A549 (cell line): Measurements from ENCODE around the gene GKN1.

Source experiments
- CHD2 ChIP-seq: fragments of 150-350 bp; IDR thresholded peaks from 2 replicates; pipeline ENCODE4 v1.6.1; 2014; ENCODE audit warnings: low read length; ENCODE audit not compliant: partially characterized antibody
- EHMT2 ChIP-seq: fragments of 200-600 bp; sonication (generic); IDR thresholded peaks from 2 replicates; pipeline ENCODE4 v1.6.1; 2016; ENCODE audit warnings: antibody characterized with exemption, low read depth, mild to moderate bottlenecking, moderate library complexity
- KDM1A ChIP-seq: fragments of 200-600 bp; sonication (generic); IDR thresholded peaks from 2 replicates; pipeline ENCODE4 v1.6.1; 2016; ENCODE audit warnings: low read depth, mild to moderate bottlenecking
- ZSCAN20 ChIP-seq: fragments of 250-450 bp; sonication (Bioruptor Pico); IDR thresholded peaks from 2 replicates; pipeline ENCODE4 v1.8.0; 2022; ENCODE audit warnings: mild to moderate bottlenecking, moderate library complexity
- TF ChIP-seq, protein P1 (sequence below): fragments of >200 bp; sonication (Bioruptor Twin); formaldehyde crosslinking; IDR thresholded peaks from 3 replicates; pipeline ENCODE4 v1.5.1; 2016
- TF ChIP-seq, protein P2 (sequence below): fragments of 250-450 bp; sonication (Bioruptor Pico); IDR thresholded peaks from 2 replicates; pipeline ENCODE4 v1.5.0; 2021; ENCODE audit warnings: mild to moderate bottlenecking, moderate library complexity, borderline replicate concordance

DNA sequence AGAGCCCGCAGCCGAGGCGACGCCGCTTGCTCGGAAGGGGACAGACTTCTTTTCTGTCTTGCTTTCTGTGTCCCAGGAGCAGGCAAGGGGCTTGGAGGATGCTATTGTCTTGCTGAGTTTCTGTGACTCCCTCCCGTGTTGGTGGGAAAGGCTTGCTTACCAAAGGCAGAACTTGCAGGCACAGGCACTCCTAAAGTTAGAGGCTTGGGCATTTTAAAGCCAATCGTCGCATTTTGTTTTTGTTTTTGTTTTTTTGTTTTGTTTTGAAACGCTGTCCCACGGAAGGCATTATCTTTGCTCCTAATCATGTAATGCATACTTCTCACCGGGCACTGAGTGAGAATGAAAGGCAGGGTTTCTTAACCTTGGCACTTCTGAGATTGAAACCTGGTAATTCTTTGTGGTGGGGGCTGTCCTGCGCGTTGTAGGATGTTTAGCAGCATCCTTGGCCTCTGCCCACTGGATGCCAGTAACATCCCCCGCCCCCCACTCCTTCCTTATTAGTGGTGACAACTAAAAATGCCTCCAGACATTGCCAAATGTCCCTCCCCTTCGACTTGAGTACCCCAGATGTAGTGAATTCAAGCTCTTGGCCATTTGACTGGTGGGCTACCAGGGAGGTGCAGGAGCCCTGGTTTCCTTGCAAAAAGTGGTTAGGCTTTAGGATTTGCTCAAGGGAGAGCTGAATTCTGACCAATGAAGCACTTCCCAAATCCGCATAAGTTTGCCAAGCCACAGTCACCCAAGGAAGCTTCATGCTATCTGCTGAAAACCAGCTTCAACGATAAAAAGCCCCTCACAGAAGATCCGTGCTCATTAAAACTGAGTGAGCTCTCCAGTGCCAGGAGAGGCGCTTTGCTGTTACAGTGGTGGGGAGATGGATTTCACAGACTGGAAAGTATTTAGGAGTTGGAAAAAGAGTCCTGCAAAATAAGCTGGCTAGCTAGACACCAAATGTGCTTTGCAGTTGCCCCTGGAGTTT, 39.7 kb downstream of the GKN1 start:
- no peak for TF ChIP-seq KDM1A
- TF ChIP-seq, protein P1, sequence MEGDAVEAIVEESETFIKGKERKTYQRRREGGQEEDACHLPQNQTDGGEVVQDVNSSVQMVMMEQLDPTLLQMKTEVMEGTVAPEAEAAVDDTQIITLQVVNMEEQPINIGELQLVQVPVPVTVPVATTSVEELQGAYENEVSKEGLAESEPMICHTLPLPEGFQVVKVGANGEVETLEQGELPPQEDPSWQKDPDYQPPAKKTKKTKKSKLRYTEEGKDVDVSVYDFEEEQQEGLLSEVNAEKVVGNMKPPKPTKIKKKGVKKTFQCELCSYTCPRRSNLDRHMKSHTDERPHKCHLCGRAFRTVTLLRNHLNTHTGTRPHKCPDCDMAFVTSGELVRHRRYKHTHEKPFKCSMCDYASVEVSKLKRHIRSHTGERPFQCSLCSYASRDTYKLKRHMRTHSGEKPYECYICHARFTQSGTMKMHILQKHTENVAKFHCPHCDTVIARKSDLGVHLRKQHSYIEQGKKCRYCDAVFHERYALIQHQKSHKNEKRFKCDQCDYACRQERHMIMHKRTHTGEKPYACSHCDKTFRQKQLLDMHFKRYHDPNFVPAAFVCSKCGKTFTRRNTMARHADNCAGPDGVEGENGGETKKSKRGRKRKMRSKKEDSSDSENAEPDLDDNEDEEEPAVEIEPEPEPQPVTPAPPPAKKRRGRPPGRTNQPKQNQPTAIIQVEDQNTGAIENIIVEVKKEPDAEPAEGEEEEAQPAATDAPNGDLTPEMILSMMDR = no peak
- no peak for TF ChIP-seq CHD2
- no peak for TF ChIP-seq ZSCAN20
- TF ChIP-seq, protein P2, sequence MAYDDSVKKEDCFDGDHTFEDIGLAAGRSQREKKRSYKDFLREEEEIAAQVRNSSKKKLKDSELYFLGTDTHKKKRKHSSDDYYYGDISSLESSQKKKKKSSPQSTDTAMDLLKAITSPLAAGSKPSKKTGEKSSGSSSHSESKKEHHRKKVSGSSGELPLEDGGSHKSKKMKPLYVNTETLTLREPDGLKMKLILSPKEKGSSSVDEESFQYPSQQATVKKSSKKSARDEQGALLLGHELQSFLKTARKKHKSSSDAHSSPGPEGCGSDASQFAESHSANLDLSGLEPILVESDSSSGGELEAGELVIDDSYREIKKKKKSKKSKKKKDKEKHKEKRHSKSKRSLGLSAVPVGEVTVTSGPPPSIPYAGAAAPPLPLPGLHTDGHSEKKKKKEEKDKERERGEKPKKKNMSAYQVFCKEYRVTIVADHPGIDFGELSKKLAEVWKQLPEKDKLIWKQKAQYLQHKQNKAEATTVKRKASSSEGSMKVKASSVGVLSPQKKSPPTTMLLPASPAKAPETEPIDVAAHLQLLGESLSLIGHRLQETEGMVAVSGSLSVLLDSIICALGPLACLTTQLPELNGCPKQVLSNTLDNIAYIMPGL (CRISPR knock-in tag) = no peak
- TF ChIP-seq EHMT2 = no peak
